ENCODE data around the gene ARHGAP10. TPM values are rescaled to one million over a fixed set of nuclear protein-coding genes. Genes with fewer than 3 reads are reported as not detected.
A peak's percentile ranks its signal among the peaks of the same experiment; 100 is the strongest.

ARHGAP10 gene
- total RNA-seq, 1 donor from 2014 or later, result 10.9 TPM

GRCh38 chr4:148007792-148008191, 275.9 kb downstream of the ARHGAP10 start:
- no peak for TF ChIP-seq CTCF (conservative IDR thresholded peaks at IDR 0.05; ENCODE audit: low read depth, low read length)
- no peak for DNase-seq (ENCODE audit: low read depth)
- H3K4me3 ChIP-seq (ENCODE audit: low read depth, low read length), result peak overlapping the region; percentile 13

- TF ChIP-seq CTCF (conservative IDR thresholded peaks at IDR 0.05; ENCODE audit: low read depth, low read length), result no peak
- DNase-seq (ENCODE audit: low read depth), result peak; percentile 76
- H3K4me3 ChIP-seq (ENCODE audit: low read depth, low read length), result no peak overlapping the region
These were observed 283.2 kb downstream of the ARHGAP10 start for GRCh38 chr4:148015058-148015457.

GRCh38 chr4:148015468-148015867, 283.6 kb downstream of the ARHGAP10 start:
- DNase-seq (ENCODE audit: low read depth), result no peak
- H3K4me3 ChIP-seq (ENCODE audit: low read depth, low read length), result no peak overlapping the region
- TF ChIP-seq CTCF (conservative IDR thresholded peaks at IDR 0.05; ENCODE audit: low read depth, low read length), result no peak

GRCh38 chr4:148016063-148016637, 284.3 kb downstream of the ARHGAP10 start:
- TF ChIP-seq CTCF (conservative IDR thresholded peaks at IDR 0.05; ENCODE audit: low read depth, low read length), result no peak
- no peak overlapping the region for H3K4me3 ChIP-seq (ENCODE audit: low read depth, low read length)
- no peak for DNase-seq (ENCODE audit: low read depth)

- H3K4me3 ChIP-seq (ENCODE audit: low read depth, low read length), result no peak overlapping the region
- DNase-seq (ENCODE audit: low read depth), result peak; percentile 33
- TF ChIP-seq CTCF (conservative IDR thresholded peaks at IDR 0.05; ENCODE audit: low read depth, low read length), result no peak
These were observed 285.9 kb downstream of the ARHGAP10 start for GRCh38 chr4:148017801-148018200.

- H3K4me3 ChIP-seq (ENCODE audit: low read depth, low read length), result no peak overlapping the region
- TF ChIP-seq CTCF (conservative IDR thresholded peaks at IDR 0.05; ENCODE audit: low read depth, low read length), result no peak
- no peak for DNase-seq (ENCODE audit: low read depth)
These were observed 289.8 kb downstream of the ARHGAP10 start for GRCh38 chr4:148021686-148022085.

- no peak for DNase-seq (ENCODE audit: low read depth)
- H3K4me3 ChIP-seq (ENCODE audit: low read depth, low read length), result no peak overlapping the region
- no peak for TF ChIP-seq CTCF (conservative IDR thresholded peaks at IDR 0.05; ENCODE audit: low read depth, low read length)
These were observed 291.1 kb downstream of the ARHGAP10 start for GRCh38 chr4:148022975-148023374.

Data from epithelial cell of proximal tubule (primary cell).